Tibial nerve (tissue), 4 donors: Measurements from ENCODE around the gene MSS51. TPM values are rescaled to one million over a fixed set of nuclear protein-coding genes. Genes with fewer than 3 reads are reported as not detected.

ENCODE experiments used
- DNase-seq, 2 donors: peaks; one replicate each; pipeline ENCODE4 v3.0.0-alpha.2; 2019; ENCODE audit warnings: low spot score in 2 of 2
- H3K27ac ChIP-seq, 4 donors: fragments of 200-600 bp; sonication (generic) in 3 of 4; one replicate each; pipeline ENCODE4 v1.5.1; 2017 to 2019; ENCODE audit warnings: mild to moderate bottlenecking in 1 of 4
- H3K27me3 ChIP-seq, 2 donors: fragments of 200-600 bp; sonication (generic) in 1 of 2; one replicate each; pipeline versions ENCODE4 v1.5.1 to v1.6.0; 2017 to 2019
- H3K36me3 ChIP-seq, 3 donors: fragments of 200-600 bp; sonication (generic); one replicate each; pipeline ENCODE4 v1.5.1; 2018 to 2019
- H3K4me1 ChIP-seq, 4 donors: fragments of 200-600 bp; sonication (generic) in 3 of 4; one replicate each; pipeline ENCODE4 v1.5.1; 2017 to 2019
- H3K4me3 ChIP-seq, 4 donors: fragments of 200-600 bp; sonication (generic) in 3 of 4; one replicate each; pipeline ENCODE4 v1.5.1; 2017 to 2019; ENCODE audit warnings: mild to moderate bottlenecking in 1 of 4, moderate library complexity in 1 of 4
- H3K9me3 ChIP-seq, 4 donors: fragments of 200-600 bp; sonication (generic) in 3 of 4; one replicate each; pipeline ENCODE4 v1.5.1; 2017 to 2019
- CTCF ChIP-seq, 5 experiments: fragments of 200-600 bp in 3 of 5; fragments of 450-650 bp in 2 of 5; sonication (generic) in 3 of 5; IDR thresholded peaks; one replicate each; pipeline ENCODE4 v1.5.1; 2016 to 2019; ENCODE audit warnings: antibody characterized with exemption in 5 of 5, mild to moderate bottlenecking in 3 of 5, moderate library complexity in 2 of 5
- EP300 ChIP-seq, 2 donors: sonication (generic); formaldehyde crosslinking; IDR thresholded peaks; one replicate each; pipeline ENCODE4 v1.6.1; 2017; ENCODE audit warnings: antibody characterized with exemption in 2 of 2, mild to moderate bottlenecking in 1 of 2
- POLR2A ChIP-seq, 2 donors: fragments of 450-650 bp; IDR thresholded peaks; one replicate each; pipeline ENCODE4 v1.6.1; 2017; ENCODE audit warnings: antibody characterized with exemption in 2 of 2, mild to moderate bottlenecking in 2 of 2, moderate library complexity in 2 of 2
- WGBS, 2 donors: methylation state at CpG; one replicate each; pipeline ENCODE4 v1.1.5; 2018; 5-methylcytosine and 5-hydroxymethylcytosine counted together
- total RNA-seq, 4 donors: library from RNA; depleted of rRNA; stranded (reverse); fragments of >200 nt; gene quantifications; one replicate each; pipeline ENCODE4 v1.1.0, GENCODE V29; 2016

MSS51 gene
- total RNA-seq = 1 to 10 TPM; 1.8 to 3.3 (median 3.0) TPM

GRCh38 chr10:73433538-73433867 is at the start of gene MSS51:
Gene MSS51, minus strand, starts transcription at chr10:73433561. Its CDS starts 5,277 bp downstream, at chr10:73428284.
- Histone ChIP-seq H3K27me3 (no peaks in the 10 kb centered on the region), H3K36me3 (peaks cover 0 to 69% (median 5%) of the 10 kb centered on the region in 3 donors), H3K4me1 (no peaks in the 10 kb centered on the region), H3K9me3 (no peaks in the 10 kb centered on the region), H3K4me3 (no peak within 1 kb of the TSS), H3K27ac (no peak within 1 kb of the TSS)
- TF ChIP-seq POLR2A (IDR thresholded peaks at IDR 0.05) (no peak), CTCF (IDR thresholded peaks at IDR 0.05) (no peak), EP300 (IDR thresholded peaks at IDR 0.05) (no peak)
- DNase-seq = no peak

- Histone ChIP-seq H3K36me3 (peaks cover 0 to 54% (median 4%) of the 10 kb centered on the region in 3 donors), H3K9me3 (no peaks in the 10 kb centered on the region), H3K27me3 (no peaks in the 10 kb centered on the region), H3K4me3 (no peak overlapping the region), H3K4me1 (peaks cover 0 to 2% (median 0%) of the 10 kb centered on the region in 4 donors), H3K27ac (no peak overlapping the region)
- no peak for DNase-seq
- TF ChIP-seq CTCF (IDR thresholded peaks at IDR 0.05) (no peak), EP300 (IDR thresholded peaks at IDR 0.05) (no peak), POLR2A (IDR thresholded peaks at IDR 0.05) (no peak)
- 80 to 88% methylated on average over 7 of the region's 7 CpGs for WGBS, 2 donors
These were observed 46.8 kb upstream of the MSS51 start for GRCh38 chr10:73480158-73480557.

GRCh38 chr10:73478636-73479035 is 45.3 kb upstream of the MSS51 start:
- H3K4me1 ChIP-seq = no peaks in the 10 kb centered on the region
- no peak overlapping the region for H3K27ac ChIP-seq
- no peak overlapping the region for H3K4me3 ChIP-seq
- no peak for DNase-seq
- H3K36me3 ChIP-seq = peaks cover 0 to 69% (median 4%) of the 10 kb centered on the region in 3 donors
- H3K9me3 ChIP-seq = no peaks in the 10 kb centered on the region
- WGBS, 2 donors = 79 to 82% methylated on average over 3 of the region's 3 CpGs
- TF ChIP-seq CTCF (IDR thresholded peaks at IDR 0.05) = no peak
- TF ChIP-seq EP300 (IDR thresholded peaks at IDR 0.05) = no peak
- no peak for TF ChIP-seq POLR2A (IDR thresholded peaks at IDR 0.05)
- no peaks in the 10 kb centered on the region for H3K27me3 ChIP-seq

- Histone ChIP-seq H3K4me3 (no peak overlapping the region), H3K4me1 (peaks cover 0 to 10% (median 0%) of the 10 kb centered on the region in 4 donors), H3K36me3 (peaks cover 0 to 91% (median 10%) of the 10 kb centered on the region in 3 donors), H3K27me3 (no peaks in the 10 kb centered on the region), H3K27ac (no peak overlapping the region), H3K9me3 (no peaks in the 10 kb centered on the region)
- 72 to 79% methylated on average over 3 of the region's 3 CpGs for whole genome bisulfite sequencing, 2 donors
- DNase-seq = no peak
- no peak for TF ChIP-seq CTCF (IDR thresholded peaks at IDR 0.05)
- TF ChIP-seq EP300 (IDR thresholded peaks at IDR 0.05) = no peak
- TF ChIP-seq POLR2A (IDR thresholded peaks at IDR 0.05) = no peak
These were observed 37.9 kb upstream of the MSS51 start for GRCh38 chr10:73471226-73471625.

- Histone ChIP-seq H3K27me3 (no peaks in the 10 kb centered on the region), H3K4me1 (peaks cover 0 to 10% (median 0%) of the 10 kb centered on the region in 4 donors), H3K4me3 (no peak overlapping the region), H3K27ac (no peak overlapping the region), H3K36me3 (peaks cover 0 to 88% (median 10%) of the 10 kb centered on the region in 3 donors), H3K9me3 (no peaks in the 10 kb centered on the region)
- DNase-seq = no peak
- no peak for TF ChIP-seq POLR2A (IDR thresholded peaks at IDR 0.05)
These were observed 36.2 kb upstream of the MSS51 start for GRCh38 chr10:73469579-73469978.

GRCh38 chr10:73467206-73467605 is 33.8 kb upstream of the MSS51 start:
- Histone ChIP-seq H3K4me1 (peaks cover 0 to 10% (median 0%) of the 10 kb centered on the region in 4 donors), H3K36me3 (peaks cover 0 to 88% (median 10%) of the 10 kb centered on the region in 3 donors), H3K27me3 (no peaks in the 10 kb centered on the region), H3K27ac (no peak overlapping the region), H3K9me3 (no peaks in the 10 kb centered on the region), H3K4me3 (no peak overlapping the region)
- no peak for DNase-seq
- 73 to 74% methylated on average over 2 of the region's 2 CpGs for WGBS, 2 donors
- TF ChIP-seq CTCF (IDR thresholded peaks at IDR 0.05) = no peak
- TF ChIP-seq EP300 (IDR thresholded peaks at IDR 0.05) = no peak
- TF ChIP-seq POLR2A (IDR thresholded peaks at IDR 0.05) = no peak
